HEK293 (cell line): ENCODE measurements around the gene PKP3.

Source experiments
- CTCF ChIP-seq: fragments of 450-650 bp; formaldehyde crosslinking; IDR thresholded peaks from 2 replicates; pipeline ENCODE4 v1.5.1; 2016; ENCODE audit warnings: missing biosample characterization, missing genetic modification characterization
- ELK4 ChIP-seq: IDR thresholded peaks from 2 replicates; pipeline ENCODE4 v1.6.1; 2011; ENCODE audit warnings: mild to moderate bottlenecking, low read depth, low read length, borderline replicate concordance
- PBX3 ChIP-seq: sonication (generic); formaldehyde crosslinking; IDR thresholded peaks from 2 replicates; pipeline ENCODE4 v1.8.1; 2022; ENCODE audit warnings: mild to moderate bottlenecking, moderate library complexity, missing genetic modification reagents
- YY1 ChIP-seq: fragments of 450-650 bp; formaldehyde crosslinking; IDR thresholded peaks from 2 replicates; pipeline ENCODE4 v1.5.1; 2018; ENCODE audit warnings: missing biosample characterization, missing genetic modification characterization
- ZFP41 ChIP-seq: fragments of 450-650 bp; formaldehyde crosslinking; IDR thresholded peaks from 2 replicates; pipeline ENCODE4 v1.5.1; 2016; ENCODE audit warnings: missing biosample characterization, missing genetic modification characterization, borderline replicate concordance
- ZNF24 ChIP-seq: fragments of 450-650 bp; formaldehyde crosslinking; IDR thresholded peaks from 2 replicates; pipeline ENCODE4 v1.5.1; 2016; ENCODE audit warnings: missing biosample characterization, missing genetic modification characterization
- ZNF549 ChIP-seq: fragments of 450-650 bp; IDR thresholded peaks from 2 replicates; pipeline ENCODE4 v1.5.1; 2018; ENCODE audit warnings: missing biosample characterization, missing genetic modification characterization, mild to moderate bottlenecking, inconsistent platforms, moderate library complexity
- ZNF561 ChIP-seq: fragments of 450-650 bp; IDR thresholded peaks from 2 replicates; pipeline ENCODE4 v1.5.1; 2018; ENCODE audit warnings: missing biosample characterization, missing genetic modification characterization, borderline replicate concordance
- ZNF596 ChIP-seq: fragments of 450-650 bp; IDR thresholded peaks from 2 replicates; pipeline ENCODE4 v1.5.0; 2018; ENCODE audit warnings: missing biosample characterization, mild to moderate bottlenecking, missing genetic modification characterization, moderate library complexity
- ZNF785 ChIP-seq: fragments of 450-650 bp; formaldehyde crosslinking; IDR thresholded peaks from 2 replicates; pipeline ENCODE4 v1.5.1; 2016; ENCODE audit warnings: missing biosample characterization, missing genetic modification characterization
- TF ChIP-seq, protein P1 (sequence below): fragments of 450-650 bp; formaldehyde crosslinking; IDR thresholded peaks from 2 replicates; pipeline ENCODE4 v1.5.1; 2016; ENCODE audit warnings: missing biosample characterization, missing genetic modification characterization

- no peak for TF ChIP-seq ZNF561
- no peak for TF ChIP-seq CTCF (tag by site-specific recombination)
- no peak for TF ChIP-seq ZFP41 (tag by site-specific recombination)
- TF ChIP-seq YY1 (tag by site-specific recombination) = no peak
- TF ChIP-seq ZNF24 = no peak
- TF ChIP-seq ZNF549 = no peak
- no peak for TF ChIP-seq PBX3 (CRISPR knock-in tag)
- no peak for TF ChIP-seq ELK4
- TF ChIP-seq ZNF596 (tag by site-specific recombination) = no peak
- no peak for TF ChIP-seq ZNF785
- TF ChIP-seq, protein P1, sequence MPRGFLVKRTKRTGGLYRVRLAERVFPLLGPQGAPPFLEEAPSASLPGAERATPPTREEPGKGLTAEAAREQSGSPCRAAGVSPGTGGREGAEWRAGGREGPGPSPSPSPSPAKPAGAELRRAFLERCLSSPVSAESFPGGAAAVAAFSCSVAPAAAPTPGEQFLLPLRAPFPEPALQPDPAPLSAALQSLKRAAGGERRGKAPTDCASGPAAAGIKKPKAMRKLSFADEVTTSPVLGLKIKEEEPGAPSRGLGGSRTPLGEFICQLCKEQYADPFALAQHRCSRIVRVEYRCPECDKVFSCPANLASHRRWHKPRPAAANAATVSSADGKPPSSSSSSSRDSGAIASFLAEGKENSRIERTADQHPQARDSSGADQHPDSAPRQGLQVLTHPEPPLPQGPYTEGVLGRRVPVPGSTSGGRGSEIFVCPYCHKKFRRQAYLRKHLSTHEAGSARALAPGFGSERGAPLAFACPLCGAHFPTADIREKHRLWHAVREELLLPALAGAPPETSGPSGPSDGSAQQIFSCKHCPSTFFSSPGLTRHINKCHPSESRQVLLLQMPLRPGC = no peak
Measured at GRCh38 chr11:425301-425700, 31.3 kb downstream of the PKP3 start.
